Measurements from ENCODE around the gene SLC25A44.

Gene SLC25A44

DNA sequence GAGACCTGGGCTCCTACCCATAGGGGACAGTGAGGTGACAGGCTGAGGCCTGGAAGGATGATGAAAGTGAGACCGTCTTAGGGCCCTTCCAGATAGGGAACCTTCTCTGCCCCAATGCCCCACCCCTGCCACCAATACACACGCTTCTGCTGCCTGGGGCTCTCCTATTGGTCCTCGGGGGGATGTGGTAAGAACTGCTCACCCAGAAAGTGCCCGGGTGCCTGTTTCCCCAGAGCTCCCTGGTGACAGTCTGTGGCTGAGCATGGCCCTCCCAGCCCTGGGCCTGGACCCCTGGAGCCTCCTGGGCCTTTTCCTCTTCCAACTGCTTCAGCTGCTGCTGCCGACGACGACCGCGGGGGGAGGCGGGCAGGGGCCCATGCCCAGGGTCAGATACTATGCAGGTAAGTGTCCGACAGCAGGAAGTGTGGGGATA lies 39.6 kb upstream of the SLC25A44 start:
- no peak for TF ChIP-seq RARB (CRISPR knock-in tag; IDR thresholded peaks at IDR 0.05)
- TF ChIP-seq, protein P1, sequence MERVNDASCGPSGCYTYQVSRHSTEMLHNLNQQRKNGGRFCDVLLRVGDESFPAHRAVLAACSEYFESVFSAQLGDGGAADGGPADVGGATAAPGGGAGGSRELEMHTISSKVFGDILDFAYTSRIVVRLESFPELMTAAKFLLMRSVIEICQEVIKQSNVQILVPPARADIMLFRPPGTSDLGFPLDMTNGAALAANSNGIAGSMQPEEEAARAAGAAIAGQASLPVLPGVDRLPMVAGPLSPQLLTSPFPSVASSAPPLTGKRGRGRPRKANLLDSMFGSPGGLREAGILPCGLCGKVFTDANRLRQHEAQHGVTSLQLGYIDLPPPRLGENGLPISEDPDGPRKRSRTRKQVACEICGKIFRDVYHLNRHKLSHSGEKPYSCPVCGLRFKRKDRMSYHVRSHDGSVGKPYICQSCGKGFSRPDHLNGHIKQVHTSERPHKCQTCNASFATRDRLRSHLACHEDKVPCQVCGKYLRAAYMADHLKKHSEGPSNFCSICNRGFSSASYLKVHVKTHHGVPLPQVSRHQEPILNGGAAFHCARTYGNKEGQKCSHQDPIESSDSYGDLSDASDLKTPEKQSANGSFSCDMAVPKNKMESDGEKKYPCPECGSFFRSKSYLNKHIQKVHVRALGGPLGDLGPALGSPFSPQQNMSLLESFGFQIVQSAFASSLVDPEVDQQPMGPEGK (CRISPR knock-in tag; IDR thresholded peaks at IDR 0.05; ENCODE audit: borderline replicate concordance) = no peak
- TF ChIP-seq ZFP3 (CRISPR knock-in tag; IDR thresholded peaks at IDR 0.05) = no peak
- no peak for ATAC-seq

DNA sequence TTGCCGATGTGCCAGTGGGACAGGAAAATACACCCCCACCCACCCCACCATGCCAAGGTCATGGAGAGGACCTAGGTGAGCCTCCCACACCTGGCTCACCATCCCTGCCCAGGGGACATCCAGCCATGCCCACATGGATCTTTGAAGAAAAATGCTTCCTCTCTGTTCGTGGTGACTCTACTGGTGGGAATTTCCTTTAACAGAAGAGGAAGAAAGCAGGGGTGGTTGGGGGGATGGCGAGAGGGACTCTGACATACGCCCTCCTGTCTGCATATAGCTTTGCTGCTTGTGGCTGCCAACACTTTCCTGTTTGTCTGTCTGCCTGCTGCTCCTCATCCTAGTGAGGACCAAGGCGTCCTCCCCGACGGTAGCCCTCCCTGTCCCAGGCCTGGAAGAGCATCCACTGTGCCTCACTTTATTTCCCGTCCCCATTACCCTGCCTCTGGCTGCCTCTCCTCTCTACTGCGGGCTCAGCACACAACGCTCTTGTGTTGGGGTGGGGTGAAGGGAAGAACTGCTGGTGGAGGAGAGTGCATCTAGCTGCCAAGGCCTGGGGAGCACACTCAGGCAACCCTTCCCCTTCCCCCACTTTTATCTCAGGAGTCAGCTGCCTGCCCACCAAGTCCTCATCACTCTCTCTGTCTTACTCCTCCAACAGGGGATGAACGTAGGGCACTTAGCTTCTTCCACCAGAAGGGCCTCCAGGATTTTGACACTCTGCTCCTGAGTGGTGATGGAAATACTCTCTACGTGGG lies 38.0 kb upstream of the SLC25A44 start:
- TF ChIP-seq ESRRG (CRISPR knock-in tag; IDR thresholded peaks at IDR 0.05) (no peak), ISL1 (CRISPR knock-in tag; IDR thresholded peaks at IDR 0.05) (no peak), CSDC2 (CRISPR knock-in tag; IDR thresholded peaks at IDR 0.05) (no peak), ZNF70 (CRISPR knock-in tag; IDR thresholded peaks at IDR 0.05) (no peak), RARB (CRISPR knock-in tag; IDR thresholded peaks at IDR 0.05) (no peak), ZFP3 (CRISPR knock-in tag; IDR thresholded peaks at IDR 0.05) (no peak), ZNF565 (CRISPR knock-in tag; conservative IDR thresholded peaks at IDR 0.05; ENCODE audit: low read depth) (no peak), TCF4 (CRISPR knock-in tag; IDR thresholded peaks at IDR 0.05; ENCODE audit: borderline replicate concordance) (no peak), BACH2 (CRISPR knock-in tag; IDR thresholded peaks at IDR 0.05; ENCODE audit: borderline replicate concordance) (no peak), ZFP30 (CRISPR knock-in tag; IDR thresholded peaks at IDR 0.05) (no peak), ZNF8 (CRISPR knock-in tag; IDR thresholded peaks at IDR 0.05) (no peak), SNAI2 (CRISPR knock-in tag; IDR thresholded peaks at IDR 0.05) (no peak), ARNTL (CRISPR knock-in tag; IDR thresholded peaks at IDR 0.05; ENCODE audit: borderline replicate concordance, low read depth) (no peak)
- TF ChIP-seq, protein P2, sequence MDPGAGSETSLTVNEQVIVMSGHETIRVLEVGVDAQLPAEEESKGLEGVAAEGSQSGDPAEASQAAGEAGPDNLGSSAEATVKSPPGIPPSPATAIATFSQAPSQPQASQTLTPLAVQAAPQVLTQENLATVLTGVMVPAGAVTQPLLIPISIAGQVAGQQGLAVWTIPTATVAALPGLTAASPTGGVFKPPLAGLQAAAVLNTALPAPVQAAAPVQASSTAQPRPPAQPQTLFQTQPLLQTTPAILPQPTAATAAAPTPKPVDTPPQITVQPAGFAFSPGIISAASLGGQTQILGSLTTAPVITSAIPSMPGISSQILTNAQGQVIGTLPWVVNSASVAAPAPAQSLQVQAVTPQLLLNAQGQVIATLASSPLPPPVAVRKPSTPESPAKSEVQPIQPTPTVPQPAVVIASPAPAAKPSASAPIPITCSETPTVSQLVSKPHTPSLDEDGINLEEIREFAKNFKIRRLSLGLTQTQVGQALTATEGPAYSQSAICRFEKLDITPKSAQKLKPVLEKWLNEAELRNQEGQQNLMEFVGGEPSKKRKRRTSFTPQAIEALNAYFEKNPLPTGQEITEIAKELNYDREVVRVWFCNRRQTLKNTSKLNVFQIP (CRISPR knock-in tag; IDR thresholded peaks at IDR 0.05; ENCODE audit: borderline replicate concordance, low read depth) = no peak
- TF ChIP-seq, protein P3, sequence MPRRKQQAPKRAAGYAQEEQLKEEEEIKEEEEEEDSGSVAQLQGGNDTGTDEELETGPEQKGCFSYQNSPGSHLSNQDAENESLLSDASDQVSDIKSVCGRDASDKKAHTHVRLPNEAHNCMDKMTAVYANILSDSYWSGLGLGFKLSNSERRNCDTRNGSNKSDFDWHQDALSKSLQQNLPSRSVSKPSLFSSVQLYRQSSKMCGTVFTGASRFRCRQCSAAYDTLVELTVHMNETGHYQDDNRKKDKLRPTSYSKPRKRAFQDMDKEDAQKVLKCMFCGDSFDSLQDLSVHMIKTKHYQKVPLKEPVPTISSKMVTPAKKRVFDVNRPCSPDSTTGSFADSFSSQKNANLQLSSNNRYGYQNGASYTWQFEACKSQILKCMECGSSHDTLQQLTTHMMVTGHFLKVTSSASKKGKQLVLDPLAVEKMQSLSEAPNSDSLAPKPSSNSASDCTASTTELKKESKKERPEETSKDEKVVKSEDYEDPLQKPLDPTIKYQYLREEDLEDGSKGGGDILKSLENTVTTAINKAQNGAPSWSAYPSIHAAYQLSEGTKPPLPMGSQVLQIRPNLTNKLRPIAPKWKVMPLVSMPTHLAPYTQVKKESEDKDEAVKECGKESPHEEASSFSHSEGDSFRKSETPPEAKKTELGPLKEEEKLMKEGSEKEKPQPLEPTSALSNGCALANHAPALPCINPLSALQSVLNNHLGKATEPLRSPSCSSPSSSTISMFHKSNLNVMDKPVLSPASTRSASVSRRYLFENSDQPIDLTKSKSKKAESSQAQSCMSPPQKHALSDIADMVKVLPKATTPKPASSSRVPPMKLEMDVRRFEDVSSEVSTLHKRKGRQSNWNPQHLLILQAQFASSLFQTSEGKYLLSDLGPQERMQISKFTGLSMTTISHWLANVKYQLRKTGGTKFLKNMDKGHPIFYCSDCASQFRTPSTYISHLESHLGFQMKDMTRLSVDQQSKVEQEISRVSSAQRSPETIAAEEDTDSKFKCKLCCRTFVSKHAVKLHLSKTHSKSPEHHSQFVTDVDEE (CRISPR knock-in tag; IDR thresholded peaks at IDR 0.05) = no peak
- no peak for ATAC-seq

DNA sequence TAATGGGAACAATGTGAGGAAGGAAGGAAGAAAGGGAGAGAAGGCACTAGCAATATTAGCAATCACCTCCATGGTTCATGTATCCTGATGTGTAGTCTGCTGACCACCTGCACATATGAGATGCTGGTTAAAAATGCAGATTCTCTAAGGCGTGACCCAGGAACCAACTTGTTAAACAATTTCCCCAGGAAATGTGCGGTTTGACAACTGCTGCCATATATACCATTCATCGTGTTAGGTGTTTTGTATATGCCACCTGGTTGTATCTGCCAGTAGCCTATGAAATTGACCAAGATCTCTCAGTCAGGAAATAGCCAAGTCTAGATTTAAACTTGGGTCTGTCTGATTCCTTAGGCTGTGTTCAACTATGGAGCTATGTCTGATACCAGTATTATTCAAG lies 36.4 kb upstream of the SLC25A44 start:
- TF ChIP-seq PPARA (CRISPR knock-in tag; IDR thresholded peaks at IDR 0.05; ENCODE audit: borderline replicate concordance) = no peak
- TF ChIP-seq GLIS3 (CRISPR knock-in tag; IDR thresholded peaks at IDR 0.05) = no peak
- TF ChIP-seq, protein P3 (CRISPR knock-in tag; IDR thresholded peaks at IDR 0.05) = no peak
- TF ChIP-seq TOX (CRISPR knock-in tag; IDR thresholded peaks at IDR 0.05; ENCODE audit: borderline replicate concordance) = no peak
- no peak for TF ChIP-seq BACH2 (CRISPR knock-in tag; IDR thresholded peaks at IDR 0.05; ENCODE audit: borderline replicate concordance)
- no peak for TF ChIP-seq RARB (CRISPR knock-in tag; IDR thresholded peaks at IDR 0.05)
- TF ChIP-seq TCF4 (CRISPR knock-in tag; IDR thresholded peaks at IDR 0.05; ENCODE audit: borderline replicate concordance) = no peak
- no peak for TF ChIP-seq ZFP3 (CRISPR knock-in tag; IDR thresholded peaks at IDR 0.05)
- no peak for TF ChIP-seq ESRRG (CRISPR knock-in tag; IDR thresholded peaks at IDR 0.05)
- ATAC-seq = no peak
